Neural cell (in vitro differentiated cells): ENCODE results near the gene GLT6D1. TPM values are rescaled to one million over a fixed set of nuclear protein-coding genes. Genes with fewer than 3 reads are reported as not detected.

Experiments used
- H2AFZ ChIP-seq: fragments of 200-600, 300-800 bp; sonication (generic), shearing (Covaris generic); 2 replicates; pipeline ENCODE4 v1.6.0; 2014; ENCODE audit warnings: low read depth, mild to moderate bottlenecking, antibody characterized with exemption, low read length, moderate library complexity
- H3F3A ChIP-seq: fragments of 200-600 bp; shearing (Covaris generic); 2 replicates; pipeline ENCODE4 v1.6.1; 2016; ENCODE audit warnings: mild to moderate bottlenecking, moderate library complexity, mixed read lengths, antibody characterized with exemption, low read length; ENCODE audit not compliant: insufficient read depth, poor library complexity, severe bottlenecking
- H3K27ac ChIP-seq: fragments of 200-600, 300-800 bp; sonication (generic), shearing (Covaris generic); 2 replicates; pipeline ENCODE4 v1.5.1; 2014; ENCODE audit warnings: mild to moderate bottlenecking, low read length, moderate library complexity
- H3K27me3 ChIP-seq: fragments of 300-800, 200-600 bp; sonication (generic), shearing (Covaris generic); 2 replicates; pipeline ENCODE4 v1.6.0; 2014; ENCODE audit warnings: mild to moderate bottlenecking, low read depth, low read length, moderate library complexity; ENCODE audit not compliant: insufficient read depth
- H3K36me3 ChIP-seq: fragments of 300-800, 200-600 bp; sonication (generic), shearing (Covaris generic); 2 replicates; pipeline ENCODE4 v1.5.1; 2014; ENCODE audit warnings: mild to moderate bottlenecking, antibody characterized with exemption, low read length, moderate library complexity; ENCODE audit not compliant: insufficient read depth
- H3K4me2 ChIP-seq: fragments of 300-800, 200-600 bp; sonication (generic), shearing (Covaris generic); 2 replicates; pipeline ENCODE4 v1.6.0; 2014; ENCODE audit warnings: mild to moderate bottlenecking, low read length
- H3K4me3 ChIP-seq: fragments of 300-800, 200-600 bp; sonication (generic), shearing (Covaris generic); 2 replicates; pipeline ENCODE4 v1.5.1; 2014; ENCODE audit warnings: mild to moderate bottlenecking, low read length, moderate library complexity
- H3K79me2 ChIP-seq: fragments of 200-600 bp; shearing (Covaris generic); replicated peaks from 2 replicates; pipeline ENCODE4 v1.6.0; 2014; ENCODE audit warnings: mild to moderate bottlenecking, low read length, moderate library complexity; ENCODE audit not compliant: insufficient read depth
- H3K9ac ChIP-seq: fragments of 300-800, 200-600 bp; sonication (generic), shearing (Covaris generic); 2 replicates; pipeline ENCODE4 v1.6.1; 2016; ENCODE audit warnings: mild to moderate bottlenecking, low read length, mixed read lengths
- H3K9me2 ChIP-seq: fragments of 200-600 bp; shearing (Covaris generic); 2 replicates; pipeline ENCODE4 v1.6.1; 2016; ENCODE audit warnings: mild to moderate bottlenecking, low read length, mixed read lengths; ENCODE audit not compliant: insufficient read depth
- H3K9me3 ChIP-seq: fragments of 200-600, 300-800 bp; sonication (generic), shearing (Covaris generic); 2 replicates; pipeline ENCODE4 v1.6.1; 2016; ENCODE audit warnings: mild to moderate bottlenecking, mixed run types, low read length, moderate library complexity, mixed read lengths
- H4K20me1 ChIP-seq: fragments of 200-600 bp; shearing (Covaris generic); 2 replicates; pipeline ENCODE4 v1.6.1; 2016; ENCODE audit warnings: mild to moderate bottlenecking, mixed run types; ENCODE audit not compliant: insufficient read depth
- EP300 ChIP-seq: fragments of 450-650 bp; conservative IDR thresholded peaks from 2 replicates; pipeline ENCODE4 v1.6.1; 2014; ENCODE audit warnings: antibody characterized with exemption, mild to moderate bottlenecking, moderate library complexity; ENCODE audit not compliant: poor library complexity, severe bottlenecking
- EZH2 ChIP-seq: fragments of 200-600, 300-800 bp; shearing (Covaris generic), sonication (generic); IDR thresholded peaks from 2 replicates; pipeline ENCODE4 v1.6.1; 2014; ENCODE audit warnings: antibody characterized with exemption, low read length, borderline replicate concordance, mild to moderate bottlenecking; ENCODE audit not compliant: insufficient read depth, poor library complexity, severe bottlenecking
- MXI1 ChIP-seq: fragments of 450-650 bp; conservative IDR thresholded peaks from 2 replicates; pipeline ENCODE4 v1.6.1; 2014; ENCODE audit warnings: antibody characterized with exemption, mild to moderate bottlenecking; ENCODE audit not compliant: poor library complexity, severe bottlenecking
- POLR2AphosphoS5 ChIP-seq: IDR thresholded peaks from 2 replicates; pipeline ENCODE4 v1.6.1; 2012
- RAD21 ChIP-seq: fragments of 450-650 bp; conservative IDR thresholded peaks from 2 replicates; pipeline ENCODE4 v1.6.1; 2014; ENCODE audit warnings: antibody characterized with exemption, mild to moderate bottlenecking, moderate library complexity
- SMC3 ChIP-seq: fragments of 450-650 bp; conservative IDR thresholded peaks from 2 replicates; pipeline ENCODE4 v1.6.1; 2014; ENCODE audit warnings: antibody characterized with exemption, mild to moderate bottlenecking, moderate library complexity; ENCODE audit not compliant: poor library complexity
- TAF1 ChIP-seq: IDR thresholded peaks from 2 replicates; pipeline ENCODE4 v1.6.1; 2012; ENCODE audit warnings: low read depth
- polyA minus RNA-seq: library from RNA; depleted of rRNA, polyadenylated mRNA; stranded (reverse); fragments of >200 nt; gene quantifications from 2 replicates; pipeline ENCODE4 v1.2.3, GENCODE V29; 2014
- polyA plus RNA-seq: library from polyadenylated mRNA; depleted of rRNA; stranded (reverse); fragments of >200 nt; gene quantifications from 2 replicates; pipeline ENCODE4 v1.2.3, GENCODE V29; 2014
- TF ChIP-seq, protein P1 (sequence below): fragments of 450-650 bp; IDR thresholded peaks from 2 replicates; pipeline ENCODE4 v1.5.1; 2014; ENCODE audit warnings: antibody characterized with exemption, mild to moderate bottlenecking, moderate library complexity; ENCODE audit not compliant: poor library complexity, severe bottlenecking
- TF ChIP-seq, protein P2 (sequence below): IDR thresholded peaks from 2 replicates; pipeline ENCODE4 v1.6.1; 2012; ENCODE audit warnings: borderline replicate concordance

The GLT6D1 gene
- not detected in 2 replicates for polyA plus RNA-seq
- not detected in 2 replicates for polyA minus RNA-seq

DNA sequence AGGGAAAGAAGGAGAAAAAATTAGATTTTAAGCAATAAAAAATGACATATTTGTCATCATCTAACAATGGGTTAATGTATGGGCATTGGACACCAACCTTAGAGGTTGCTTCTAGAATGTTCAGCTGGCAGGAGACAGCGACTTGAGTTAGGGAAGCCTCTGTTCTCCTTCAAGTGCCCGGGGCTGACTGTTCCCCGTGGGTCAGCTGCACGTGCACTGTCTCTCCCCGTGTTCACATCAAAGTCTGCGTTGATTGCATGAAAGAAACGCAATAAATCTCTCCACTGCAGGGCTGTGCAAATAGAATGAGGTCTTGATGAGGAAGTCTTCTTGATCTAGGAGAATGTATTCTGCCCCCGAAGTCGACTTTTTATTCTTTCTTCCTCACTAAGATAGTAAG is at the start of gene GLT6D1:
GLT6D1 (minus strand) TSS at position 345 of the 400 bp plus-strand sequence. CDS start 353 bp downstream, outside the sequence.
- TF ChIP-seq TAF1: no peak
- TF ChIP-seq MXI1: no peak
- TF ChIP-seq RAD21: no peak
- no peak for TF ChIP-seq SMC3
- no peak for TF ChIP-seq POLR2AphosphoS5
- Histone ChIP-seq H3F3A (no peaks in the 10 kb centered on the region), H3K79me2 (no peaks in the 10 kb centered on the region), H4K20me1 (no peaks in the 10 kb centered on the region), H2AFZ (no peak within 1 kb of the TSS), H3K9me2 (no peaks in the 10 kb centered on the region), H3K9me3 (peaks cover 4% of the 10 kb centered on the region), H3K9ac (no peak within 1 kb of the TSS), H3K4me3 (no peak within 1 kb of the TSS), H3K27ac (no peak within 1 kb of the TSS), H3K27me3 (no peaks in the 10 kb centered on the region), H3K4me2 (no peak within 1 kb of the TSS), H3K36me3 (no peaks in the 10 kb centered on the region)

GRCh38 chr9:135689011-135689410 is 49.7 kb upstream of the GLT6D1 start:
- TF ChIP-seq, protein P1, sequence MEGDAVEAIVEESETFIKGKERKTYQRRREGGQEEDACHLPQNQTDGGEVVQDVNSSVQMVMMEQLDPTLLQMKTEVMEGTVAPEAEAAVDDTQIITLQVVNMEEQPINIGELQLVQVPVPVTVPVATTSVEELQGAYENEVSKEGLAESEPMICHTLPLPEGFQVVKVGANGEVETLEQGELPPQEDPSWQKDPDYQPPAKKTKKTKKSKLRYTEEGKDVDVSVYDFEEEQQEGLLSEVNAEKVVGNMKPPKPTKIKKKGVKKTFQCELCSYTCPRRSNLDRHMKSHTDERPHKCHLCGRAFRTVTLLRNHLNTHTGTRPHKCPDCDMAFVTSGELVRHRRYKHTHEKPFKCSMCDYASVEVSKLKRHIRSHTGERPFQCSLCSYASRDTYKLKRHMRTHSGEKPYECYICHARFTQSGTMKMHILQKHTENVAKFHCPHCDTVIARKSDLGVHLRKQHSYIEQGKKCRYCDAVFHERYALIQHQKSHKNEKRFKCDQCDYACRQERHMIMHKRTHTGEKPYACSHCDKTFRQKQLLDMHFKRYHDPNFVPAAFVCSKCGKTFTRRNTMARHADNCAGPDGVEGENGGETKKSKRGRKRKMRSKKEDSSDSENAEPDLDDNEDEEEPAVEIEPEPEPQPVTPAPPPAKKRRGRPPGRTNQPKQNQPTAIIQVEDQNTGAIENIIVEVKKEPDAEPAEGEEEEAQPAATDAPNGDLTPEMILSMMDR: no peak
- TF ChIP-seq, protein P2, sequence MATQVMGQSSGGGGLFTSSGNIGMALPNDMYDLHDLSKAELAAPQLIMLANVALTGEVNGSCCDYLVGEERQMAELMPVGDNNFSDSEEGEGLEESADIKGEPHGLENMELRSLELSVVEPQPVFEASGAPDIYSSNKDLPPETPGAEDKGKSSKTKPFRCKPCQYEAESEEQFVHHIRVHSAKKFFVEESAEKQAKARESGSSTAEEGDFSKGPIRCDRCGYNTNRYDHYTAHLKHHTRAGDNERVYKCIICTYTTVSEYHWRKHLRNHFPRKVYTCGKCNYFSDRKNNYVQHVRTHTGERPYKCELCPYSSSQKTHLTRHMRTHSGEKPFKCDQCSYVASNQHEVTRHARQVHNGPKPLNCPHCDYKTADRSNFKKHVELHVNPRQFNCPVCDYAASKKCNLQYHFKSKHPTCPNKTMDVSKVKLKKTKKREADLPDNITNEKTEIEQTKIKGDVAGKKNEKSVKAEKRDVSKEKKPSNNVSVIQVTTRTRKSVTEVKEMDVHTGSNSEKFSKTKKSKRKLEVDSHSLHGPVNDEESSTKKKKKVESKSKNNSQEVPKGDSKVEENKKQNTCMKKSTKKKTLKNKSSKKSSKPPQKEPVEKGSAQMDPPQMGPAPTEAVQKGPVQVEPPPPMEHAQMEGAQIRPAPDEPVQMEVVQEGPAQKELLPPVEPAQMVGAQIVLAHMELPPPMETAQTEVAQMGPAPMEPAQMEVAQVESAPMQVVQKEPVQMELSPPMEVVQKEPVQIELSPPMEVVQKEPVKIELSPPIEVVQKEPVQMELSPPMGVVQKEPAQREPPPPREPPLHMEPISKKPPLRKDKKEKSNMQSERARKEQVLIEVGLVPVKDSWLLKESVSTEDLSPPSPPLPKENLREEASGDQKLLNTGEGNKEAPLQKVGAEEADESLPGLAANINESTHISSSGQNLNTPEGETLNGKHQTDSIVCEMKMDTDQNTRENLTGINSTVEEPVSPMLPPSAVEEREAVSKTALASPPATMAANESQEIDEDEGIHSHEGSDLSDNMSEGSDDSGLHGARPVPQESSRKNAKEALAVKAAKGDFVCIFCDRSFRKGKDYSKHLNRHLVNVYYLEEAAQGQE: no peak
- TF ChIP-seq POLR2AphosphoS5 (no peak), MXI1 (no peak), EP300 (no peak), RAD21 (no peak)
- no peaks in the 10 kb centered on the region for H3F3A ChIP-seq

DNA sequence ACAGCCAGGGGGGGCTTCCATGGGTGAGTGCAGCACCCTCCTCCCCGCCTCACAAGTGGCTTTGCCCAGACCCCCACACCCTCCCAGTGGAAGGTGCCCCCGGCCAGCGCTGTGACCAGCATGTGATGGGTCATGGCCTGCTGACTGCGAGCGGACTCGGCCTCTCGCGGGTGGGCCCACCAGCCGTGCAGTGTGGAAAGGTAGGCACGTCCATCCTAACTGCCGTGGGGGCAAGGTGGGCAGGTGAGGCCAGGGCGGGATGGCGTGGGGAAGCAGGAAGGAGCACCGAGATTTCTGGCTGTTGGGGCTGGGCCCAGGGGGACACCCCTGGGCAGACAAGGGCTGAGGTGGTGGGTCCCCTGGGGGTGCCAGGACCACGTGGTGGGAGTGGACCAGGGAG is 47.9 kb upstream of the GLT6D1 start:
- Histone ChIP-seq H3F3A (no peaks in the 10 kb centered on the region), H3K27me3 (no peaks in the 10 kb centered on the region), H3K79me2 (no peaks in the 10 kb centered on the region), H4K20me1 (no peaks in the 10 kb centered on the region), H3K9ac (no peak overlapping the region), H3K9me2 (no peaks in the 10 kb centered on the region), H3K27ac (no peak overlapping the region), H3K9me3 (no peaks in the 10 kb centered on the region), H3K36me3 (no peaks in the 10 kb centered on the region), H2AFZ (no peak overlapping the region), H3K4me2 (no peak overlapping the region), H3K4me3 (no peak overlapping the region)
- TF ChIP-seq EP300 (no peak), EZH2 (no peak), SMC3 (no peak), TAF1 (no peak), MXI1 (no peak), POLR2AphosphoS5 (no peak), RAD21 (no peak)
- TF ChIP-seq, protein P1: no peak
- TF ChIP-seq, protein P2: no peak

More at GRCh38 chr9:135689011-135689410, 49.7 kb upstream of the GLT6D1 start:
- H3K4me2 ChIP-seq: no peak overlapping the region
- no peak overlapping the region for H3K4me3 ChIP-seq
- H3K36me3 ChIP-seq: no peaks in the 10 kb centered on the region
- H3K79me2 ChIP-seq: no peaks in the 10 kb centered on the region
- H3K9ac ChIP-seq: no peak overlapping the region
- H2AFZ ChIP-seq: no peak overlapping the region
- H4K20me1 ChIP-seq: no peaks in the 10 kb centered on the region
- H3K27me3 ChIP-seq: no peaks in the 10 kb centered on the region
- H3K27ac ChIP-seq: no peak overlapping the region
- no peaks in the 10 kb centered on the region for H3K9me2 ChIP-seq
- H3K9me3 ChIP-seq: no peaks in the 10 kb centered on the region
